Activated CD8-positive, alpha-beta memory T cell treated with anti-CD3 and anti-CD28 coated beads, Interleukin-2, amount 10 ng/mL, durations not matched to agents 7 days and 5 days (primary cell): ENCODE results near the gene E2F6. TPM values are rescaled to one million over a fixed set of nuclear protein-coding genes. Genes with fewer than 3 reads are reported as not detected.

Experiments used
- ATAC-seq: fragments of 150-1000 bp; cut with Tn5 transposase; one replicate; pipeline ENCODE4 v1.10.0; 2021; ENCODE audit warnings: moderate library complexity
- CTCF ChIA-PET: fragments of 350-600 bp; sonication (Branson Sonifier 250); formaldehyde crosslinking; loops from one replicate; lab custom pipeline; 2021; ENCODE audit warnings: antibody characterized with exemption; lab: Charles Lee
- DNase-seq: peaks from one replicate; pipeline ENCODE4 v3.0.0-alpha.2; 2020
- H3K27ac Mint-ChIP-seq: one replicate; pipeline ENCODE4 v1.8.0; 2021; ENCODE audit warnings: mild to moderate bottlenecking, mixed read lengths
- H3K27me3 Mint-ChIP-seq: one replicate; pipeline ENCODE4 v1.8.0; 2021; ENCODE audit warnings: mixed read lengths
- H3K36me3 Mint-ChIP-seq: one replicate; pipeline ENCODE4 v1.8.0; 2021; ENCODE audit warnings: mild to moderate bottlenecking, mixed read lengths
- H3K4me1 Mint-ChIP-seq: one replicate; pipeline ENCODE4 v1.8.0; 2021; ENCODE audit warnings: mixed read lengths
- H3K4me3 Mint-ChIP-seq: one replicate; pipeline ENCODE4 v1.8.0; 2021; ENCODE audit warnings: mild to moderate bottlenecking, moderate library complexity, mixed read lengths
- H3K9me3 Mint-ChIP-seq: one replicate; pipeline ENCODE4 v1.8.0; 2022; ENCODE audit warnings: low read depth, mixed read lengths
- total RNA-seq, 2 experiments: library from RNA; stranded (reverse); gene quantifications; one replicate each; pipeline ENCODE4 v1.2.3, GENCODE V29; 2021

The E2F6 gene
- total RNA-seq, 2 experiments from 2014 or later, result 7.5 to 11.8 TPM

DNA sequence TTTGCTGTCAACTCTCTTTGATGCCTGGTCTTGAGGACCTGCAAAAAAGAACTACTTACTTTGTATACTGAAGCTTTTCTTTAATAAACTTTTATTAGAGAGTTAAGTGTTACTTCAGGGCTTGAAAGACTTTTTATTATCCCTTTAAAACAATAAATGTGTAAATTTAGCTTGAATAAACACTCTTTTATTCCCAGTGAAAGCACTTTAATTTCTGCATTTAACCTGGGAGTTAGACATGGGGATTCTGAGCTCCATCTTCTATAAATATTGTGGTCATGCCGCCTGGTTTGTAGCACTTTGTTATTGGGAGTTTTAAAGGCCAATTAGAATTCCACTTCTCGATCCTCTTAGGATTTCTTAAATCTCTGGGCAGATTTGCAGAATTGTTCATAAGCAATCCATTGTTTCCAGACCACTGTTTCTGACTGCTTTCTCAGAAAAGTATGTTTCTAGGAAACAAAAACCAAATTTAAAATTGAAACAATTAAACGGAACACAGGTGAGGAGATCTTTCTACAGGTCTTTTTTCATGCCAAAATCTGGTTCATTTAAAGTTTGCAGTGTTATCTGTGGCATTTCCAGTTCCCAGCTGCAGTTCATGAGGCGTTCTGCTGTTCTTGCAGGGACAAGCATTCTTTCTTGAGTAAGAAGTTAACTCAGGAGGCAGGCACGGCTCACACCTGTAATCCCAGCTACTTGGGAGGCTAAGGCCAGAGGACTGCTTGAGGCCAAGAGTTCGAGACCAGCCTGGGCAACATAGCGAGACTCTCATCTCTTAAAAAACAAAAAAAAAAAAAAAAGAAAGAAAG lies 18.1 kb upstream of the E2F6 start:
- Mint-ChIP-seq H3K4me1 (peaks cover 4% of the 10 kb centered on the region), H3K4me3 (no peak overlapping the region), H3K36me3 (peaks cover 2% of the 10 kb centered on the region), H3K27ac (no peak overlapping the region), H3K9me3 (no peaks in the 10 kb centered on the region), H3K27me3 (peaks cover 63% of the 10 kb centered on the region)
- CTCF ChIA-PET, result interaction anchor here (0.7 to 9.9 kb wide), 3 partner anchors 10 to 351 kb away, joined by 3 to 186 read pairs (median 3); a partner anchor contains a TSS
- no peak for DNase-seq
- no peak for ATAC-seq

DNA sequence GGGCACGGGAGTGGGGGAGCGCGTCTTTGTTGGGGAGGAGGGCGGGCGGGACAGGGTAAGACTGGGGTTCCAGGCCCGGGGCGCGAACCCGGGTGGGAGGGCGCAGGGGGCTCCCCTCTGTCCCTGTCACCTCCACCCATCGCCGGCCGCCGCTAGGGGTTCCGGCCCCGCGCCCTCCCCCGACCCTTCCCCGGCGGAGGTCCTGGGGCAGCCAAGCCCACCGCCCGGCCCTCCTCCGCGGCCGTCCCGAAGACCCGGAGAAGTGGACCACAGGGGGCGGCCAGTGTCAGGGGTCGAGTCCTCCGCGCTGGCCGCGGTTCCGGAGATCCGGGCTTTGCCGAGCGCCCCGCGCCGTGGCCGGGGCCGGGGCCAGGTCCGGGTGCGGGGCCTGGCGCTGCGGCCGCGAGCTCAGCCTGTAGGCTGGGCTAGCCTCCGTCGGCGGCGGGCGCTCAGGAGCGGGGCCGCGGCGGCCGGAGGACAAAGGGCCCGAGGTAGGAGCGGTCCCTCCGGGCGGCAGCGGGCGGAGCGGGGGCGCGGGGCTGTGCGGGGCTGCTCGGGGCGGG lies 16.6 kb upstream of the E2F6 start:
- CTCF ChIA-PET, result interaction anchor here (9.9 kb wide), 1 partner anchor 101 kb away, joined by 186 read pairs; no protein-coding TSS in a partner anchor
- DNase-seq (peak; percentile 7), ATAC-seq (peak; percentile 18)
- Mint-ChIP-seq H3K4me1 (peaks cover 4% of the 10 kb centered on the region), H3K4me3 (no peak overlapping the region), H3K36me3 (peaks cover 2% of the 10 kb centered on the region), H3K27ac (no peak overlapping the region), H3K27me3 (peaks cover 66% of the 10 kb centered on the region), H3K9me3 (no peaks in the 10 kb centered on the region)

DNA sequence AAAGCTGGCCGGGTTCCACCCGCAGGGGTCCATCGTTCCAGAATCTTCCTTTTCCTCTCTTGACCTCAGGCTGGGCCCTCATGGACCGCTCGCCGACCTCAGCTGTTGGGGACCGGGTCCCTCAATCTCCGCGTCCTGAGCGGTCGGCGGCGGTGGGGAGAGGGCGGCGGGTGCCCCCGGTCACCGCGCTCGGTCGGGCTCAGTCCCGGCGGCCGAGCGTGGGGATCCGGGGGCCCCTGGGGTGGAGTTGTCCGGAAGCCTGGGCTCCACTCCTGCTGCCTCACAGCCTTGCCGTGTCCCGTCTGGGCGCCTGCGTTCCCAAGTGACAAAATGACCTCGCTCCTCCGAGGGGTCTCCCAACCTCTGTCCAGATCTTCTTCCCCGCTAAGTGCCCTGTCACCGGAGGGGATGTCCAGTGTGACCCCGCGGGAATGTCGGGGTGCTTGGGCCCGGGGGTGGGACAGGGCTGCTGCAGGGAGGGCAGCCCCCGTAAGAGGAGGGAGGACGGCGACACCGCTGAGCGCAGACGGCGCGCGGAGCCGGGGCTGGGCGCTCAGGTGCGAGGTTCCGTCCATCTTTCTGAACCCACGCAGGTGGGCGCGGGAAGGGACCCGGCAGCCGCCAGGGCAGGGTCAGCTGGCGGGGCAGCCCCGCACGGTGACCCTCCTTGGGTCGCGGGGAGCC lies 16.0 kb upstream of the E2F6 start:
- Mint-ChIP-seq H3K4me3 (no peak overlapping the region), H3K27ac (no peak overlapping the region), H3K36me3 (peaks cover 2% of the 10 kb centered on the region), H3K27me3 (peaks cover 59% of the 10 kb centered on the region), H3K4me1 (peaks cover 4% of the 10 kb centered on the region), H3K9me3 (no peaks in the 10 kb centered on the region)
- CTCF ChIA-PET, result interaction anchor here (9.9 kb wide), 1 partner anchor 102 kb away, joined by 186 read pairs; no protein-coding TSS in a partner anchor
- DNase-seq (peak; percentile 34), ATAC-seq (no peak)

DNA sequence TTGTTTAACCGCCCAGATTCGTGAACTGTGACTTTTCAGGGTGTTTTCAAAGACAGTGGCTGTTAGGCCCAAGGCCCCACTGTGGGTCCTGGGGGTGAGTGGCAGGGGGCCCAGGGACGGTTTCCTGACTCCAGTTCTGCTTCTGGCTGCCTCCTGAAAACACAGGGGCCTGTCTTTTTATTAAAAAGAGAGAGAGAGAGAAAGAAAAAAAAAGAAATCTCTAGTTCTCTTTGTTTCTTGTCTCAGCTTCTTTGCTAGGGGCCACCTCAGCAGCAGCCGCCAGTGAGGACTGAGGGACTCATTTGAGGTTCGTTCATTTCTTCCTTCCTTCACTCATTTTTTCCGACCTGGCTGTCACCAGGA lies 15.4 kb upstream of the E2F6 start:
- H3K4me3 Mint-ChIP-seq, result no peak overlapping the region
- no peak for ATAC-seq
- CTCF ChIA-PET, result interaction anchor here (1.0 to 9.9 kb wide), 2 partner anchors 15 to 102 kb away, joined by 3 to 186 read pairs; no protein-coding TSS in a partner anchor
- peaks cover 4% of the 10 kb centered on the region for H3K4me1 Mint-ChIP-seq
- peaks cover 2% of the 10 kb centered on the region for H3K36me3 Mint-ChIP-seq
- H3K9me3 Mint-ChIP-seq, result no peaks in the 10 kb centered on the region
- peaks cover 59% of the 10 kb centered on the region for H3K27me3 Mint-ChIP-seq
- no peak for DNase-seq
- no peak overlapping the region for H3K27ac Mint-ChIP-seq

DNA sequence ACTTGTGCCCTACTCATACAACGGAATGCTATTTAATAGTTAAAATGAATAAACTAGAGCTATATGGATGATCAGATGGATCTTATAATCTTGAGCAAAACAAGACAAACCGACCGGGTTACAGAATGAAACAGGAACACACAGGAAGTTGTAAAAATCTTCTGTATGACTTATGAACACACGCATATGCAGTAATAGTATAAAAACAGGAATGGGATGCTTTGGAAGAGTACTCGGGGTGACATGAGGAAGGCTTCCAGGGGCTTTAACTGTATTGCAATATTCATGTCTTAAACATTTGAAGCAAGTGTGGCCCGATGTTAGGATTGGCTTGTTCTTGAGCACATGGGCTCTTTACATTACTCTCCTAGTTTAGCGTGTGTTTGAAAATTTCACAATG lies 14.9 kb upstream of the E2F6 start:
- CTCF ChIA-PET, result interaction anchor here (0.7 to 9.9 kb wide), 4 partner anchors 14 to 356 kb away, joined by 3 to 186 read pairs (median 3); no protein-coding TSS in a partner anchor
- Mint-ChIP-seq H3K36me3 (peaks cover 2% of the 10 kb centered on the region), H3K27ac (no peak overlapping the region), H3K9me3 (no peaks in the 10 kb centered on the region), H3K27me3 (peaks cover 54% of the 10 kb centered on the region), H3K4me1 (peaks cover 4% of the 10 kb centered on the region), H3K4me3 (no peak overlapping the region)
- DNase-seq, result no peak
- ATAC-seq, result no peak

DNA sequence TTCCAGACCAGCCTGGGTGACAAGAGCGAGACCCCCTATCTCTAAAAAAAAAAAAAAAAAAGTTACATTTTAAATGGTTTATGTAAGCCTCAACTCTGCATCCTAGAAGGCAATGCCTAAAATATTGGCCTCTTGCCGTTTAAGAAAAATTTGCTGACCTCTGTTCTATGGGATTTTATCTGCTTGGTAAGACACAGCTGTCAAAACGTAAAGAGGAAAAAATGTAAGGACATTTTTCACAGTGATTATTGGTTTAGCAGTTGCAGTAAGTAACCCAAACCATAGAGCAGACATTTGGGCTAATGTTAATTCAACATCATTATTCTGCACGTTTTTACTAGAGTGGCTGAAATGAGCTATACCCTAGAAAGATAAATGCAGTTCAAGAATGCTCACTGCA lies 14.4 kb upstream of the E2F6 start:
- H3K4me1 Mint-ChIP-seq, result peaks cover 4% of the 10 kb centered on the region
- no peak for DNase-seq
- peaks cover 2% of the 10 kb centered on the region for H3K36me3 Mint-ChIP-seq
- CTCF ChIA-PET, result interaction anchor here (0.7 to 9.9 kb wide), 5 partner anchors 10 to 356 kb away, joined by 3 to 186 read pairs (median 3); no protein-coding TSS in a partner anchor
- no peaks in the 10 kb centered on the region for H3K9me3 Mint-ChIP-seq
- no peak overlapping the region for H3K27ac Mint-ChIP-seq
- no peak overlapping the region for H3K4me3 Mint-ChIP-seq
- peaks cover 50% of the 10 kb centered on the region for H3K27me3 Mint-ChIP-seq
- no peak for ATAC-seq

DNA sequence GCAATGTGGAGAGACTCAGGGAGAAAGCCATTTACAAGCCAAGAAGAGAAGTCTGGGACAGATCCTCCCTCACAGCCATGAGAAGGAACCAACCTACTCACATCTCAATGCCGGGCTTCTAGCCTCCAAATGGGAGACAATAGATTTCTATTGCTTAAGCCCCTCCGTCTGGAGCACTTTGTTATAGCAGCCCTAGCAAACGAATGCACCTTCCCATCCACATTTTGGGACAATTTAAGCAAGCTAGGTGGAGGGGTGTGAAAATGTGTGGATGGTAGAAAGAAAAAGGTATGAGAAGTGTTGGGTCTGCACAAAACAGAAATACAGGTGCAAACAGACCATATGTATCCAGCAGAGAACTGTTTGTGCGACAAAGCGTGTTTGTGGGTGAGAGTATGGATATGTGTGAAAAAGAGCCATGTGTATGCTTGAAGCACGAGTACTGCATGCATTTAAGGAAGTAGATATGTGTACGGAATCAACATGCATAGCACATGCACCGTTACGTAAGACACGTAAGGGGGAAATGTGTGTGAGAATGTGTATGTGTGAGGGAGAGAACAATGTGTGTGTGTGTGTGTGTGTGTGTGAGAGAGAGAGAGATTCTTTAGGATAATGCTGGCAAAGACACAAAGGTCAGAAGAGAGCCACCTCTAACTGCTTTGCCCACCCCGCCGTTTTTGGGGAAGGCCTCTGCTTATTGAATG lies 13.1 kb upstream of the E2F6 start:
- Mint-ChIP-seq H3K9me3 (no peaks in the 10 kb centered on the region), H3K27me3 (peaks cover 37% of the 10 kb centered on the region), H3K4me1 (peaks cover 4% of the 10 kb centered on the region), H3K36me3 (peaks cover 2% of the 10 kb centered on the region), H3K27ac (no peak overlapping the region), H3K4me3 (no peak overlapping the region)
- CTCF ChIA-PET, result interaction anchor here (1.8 to 9.9 kb wide), 3 partner anchors 9 to 105 kb away, joined by 4 to 186 read pairs (median 13); partner anchors contain the start of gene E2F6
- DNase-seq (no peak), ATAC-seq (no peak)

DNA sequence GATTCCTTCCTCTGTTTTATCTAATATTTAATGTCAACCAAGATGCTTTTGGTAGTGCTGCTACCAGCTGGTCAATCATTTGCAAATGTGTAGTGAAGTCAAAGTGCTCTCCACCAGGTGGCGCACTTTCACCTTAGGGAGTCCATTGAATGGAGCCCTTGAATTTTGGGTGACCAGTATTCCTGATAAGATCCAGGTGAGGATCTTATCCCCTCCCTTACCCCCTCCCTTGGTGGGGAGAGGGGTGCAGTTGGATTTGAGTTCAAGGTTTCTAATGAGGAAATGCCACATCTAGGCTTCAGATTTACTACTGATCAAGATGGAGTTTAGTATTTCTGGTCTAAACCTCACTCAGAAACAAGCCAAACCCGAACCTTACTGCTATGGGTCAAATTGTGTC lies 12.0 kb upstream of the E2F6 start:
- CTCF ChIA-PET, result interaction anchor here (0.6 to 9.9 kb wide), 17 partner anchors 8 to 348 kb away, joined by 3 to 186 read pairs (median 4); partner anchors contain the start of genes E2F6 and ROCK2
- no peak overlapping the region for H3K4me3 Mint-ChIP-seq
- no peak overlapping the region for H3K27ac Mint-ChIP-seq
- peaks cover under 1% of the 10 kb centered on the region for H3K36me3 Mint-ChIP-seq
- DNase-seq, result peak; percentile 89
- H3K4me1 Mint-ChIP-seq, result peaks cover under 1% of the 10 kb centered on the region
- no peaks in the 10 kb centered on the region for H3K9me3 Mint-ChIP-seq
- peak; percentile 78 for ATAC-seq
- H3K27me3 Mint-ChIP-seq, result peaks cover 27% of the 10 kb centered on the region

DNA sequence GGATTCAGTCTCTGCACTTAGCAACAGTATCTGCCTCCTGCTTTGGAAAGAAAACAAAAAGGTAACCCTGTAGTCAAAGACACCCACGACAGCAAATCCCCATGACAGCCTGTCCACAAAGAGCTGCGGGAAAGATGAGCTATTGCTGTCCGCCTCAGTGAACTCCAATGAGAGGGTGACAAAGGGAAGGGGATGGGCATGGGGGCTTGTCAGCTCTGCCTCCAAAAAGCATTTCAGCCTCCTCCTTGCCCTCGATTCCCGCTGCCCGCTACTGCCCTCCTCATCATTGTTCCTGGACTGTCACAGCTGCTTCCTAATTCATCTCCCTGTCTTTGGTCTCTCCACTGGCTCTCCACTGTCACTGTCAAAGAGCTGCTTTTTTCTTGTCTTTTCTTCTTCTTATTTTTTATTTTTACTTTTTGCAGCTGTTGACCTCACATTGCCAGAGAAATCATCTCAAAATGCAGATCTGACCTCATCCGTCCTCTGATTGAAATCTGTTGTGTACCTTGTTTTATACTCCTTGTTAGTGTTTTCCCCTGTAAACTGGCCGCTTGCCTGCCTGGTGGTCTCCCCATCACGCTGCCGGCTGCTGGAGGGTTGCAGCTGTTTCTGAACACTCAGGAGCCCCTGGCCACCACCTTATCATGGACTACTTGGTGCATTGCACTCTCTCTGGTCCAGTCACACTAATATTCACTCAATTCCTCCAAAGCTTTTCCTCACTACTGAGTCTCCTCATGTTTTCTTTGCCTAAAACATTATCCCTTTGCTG lies 7.9 kb upstream of the E2F6 start:
- H3K36me3 Mint-ChIP-seq, result peaks cover 2% of the 10 kb centered on the region
- CTCF ChIA-PET, result interaction anchor here (1.2 to 1.5 kb wide), 2 partner anchors 110 to 341 kb away, joined by 4 to 12 read pairs; a partner anchor contains a TSS

DNA sequence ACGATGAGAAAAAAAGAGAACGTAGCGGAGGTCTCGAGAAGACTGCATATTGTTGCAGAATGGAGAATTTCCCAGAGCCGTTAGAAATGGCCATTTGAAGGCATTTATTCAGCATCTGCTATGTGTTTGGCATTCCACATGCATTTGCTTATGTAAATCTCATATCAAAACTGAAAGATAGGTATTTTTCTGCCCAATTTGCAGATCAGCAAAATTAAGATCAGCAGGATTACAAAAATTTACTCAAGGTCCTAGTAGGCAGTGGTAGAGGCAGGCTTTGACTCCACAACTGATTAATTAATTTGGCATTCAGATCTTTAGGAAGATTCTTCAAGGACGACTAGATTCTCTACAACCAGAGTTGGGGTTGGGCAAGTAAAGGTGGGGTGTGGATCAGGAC lies 1.8 kb upstream of the E2F6 start:
- Mint-ChIP-seq H3K27me3 (no peaks in the 10 kb centered on the region), H3K9me3 (no peaks in the 10 kb centered on the region), H3K36me3 (peaks cover 14% of the 10 kb centered on the region), H3K4me1 (peaks cover 27% of the 10 kb centered on the region), H3K4me3 (no peak overlapping the region), H3K27ac (no peak overlapping the region)
- CTCF ChIA-PET, result interaction anchor here (2.3 to 4.0 kb wide), 3 partner anchors 10 to 117 kb away, joined by 13 to 16 read pairs (median 15); no protein-coding TSS in a partner anchor
- no peak for ATAC-seq
- DNase-seq, result no peak

More for the DNA sequence above, 7.9 kb upstream of the E2F6 start:
- H3K9me3 Mint-ChIP-seq, result no peaks in the 10 kb centered on the region
- no peak overlapping the region for H3K4me3 Mint-ChIP-seq
- peaks cover 2% of the 10 kb centered on the region for H3K27me3 Mint-ChIP-seq
- no peak for ATAC-seq
- no peaks in the 10 kb centered on the region for H3K4me1 Mint-ChIP-seq
- no peak overlapping the region for H3K27ac Mint-ChIP-seq
- no peak for DNase-seq

DNA sequence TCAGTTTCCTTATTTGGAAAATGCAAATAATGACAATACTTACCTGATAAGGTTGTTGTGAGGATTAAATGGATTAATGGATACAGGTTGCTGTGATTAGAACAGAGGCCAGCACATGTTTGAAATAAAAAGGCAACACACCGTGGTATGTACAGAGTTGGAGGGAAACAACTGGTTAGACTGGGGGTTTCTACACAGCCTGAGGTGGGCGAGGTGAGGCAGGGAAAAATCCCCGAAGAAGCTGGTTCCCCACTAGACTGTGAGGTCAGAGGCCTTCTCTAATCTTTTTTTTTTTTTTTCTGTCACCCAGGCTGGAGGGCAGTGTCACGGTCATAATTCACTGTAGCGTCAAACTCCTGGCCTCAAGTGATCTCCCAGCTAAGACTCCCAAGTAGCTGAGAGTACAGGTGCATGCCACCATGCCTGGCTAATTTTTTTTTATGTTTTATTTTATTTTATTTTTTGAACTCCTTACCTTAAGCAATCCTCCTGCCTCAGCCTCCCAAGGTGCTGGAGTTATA lies 1.2 kb upstream of the E2F6 start:
- Mint-ChIP-seq H3K27ac (no peak overlapping the region), H3K9me3 (no peaks in the 10 kb centered on the region), H3K4me1 (peaks cover 27% of the 10 kb centered on the region), H3K36me3 (peaks cover 14% of the 10 kb centered on the region), H3K27me3 (no peaks in the 10 kb centered on the region), H3K4me3 (peak overlapping the region; percentile 93)
- DNase-seq, result no peak
- CTCF ChIA-PET, result interaction anchor here (2.3 to 6.2 kb wide), 4 partner anchors 11 to 335 kb away, joined by 13 to 33 read pairs (median 16); a partner anchor contains a TSS
- ATAC-seq, result no peak
